HFFc6 (cell line): ENCODE results near the gene TMPRSS9. TPM values are rescaled to one million over a fixed set of nuclear protein-coding genes. Genes with fewer than 3 reads are reported as not detected.

Experiments used
- DNase-seq: peaks from one replicate; pipeline ENCODE4 v3.0.0-alpha.2; 2018
- H3K27ac Mint-ChIP-seq: 2 replicates; pipeline ENCODE4 v1.8.0; 2020; ENCODE audit warnings: mild to moderate bottlenecking, mixed read lengths
- H3K27me3 Mint-ChIP-seq: 2 replicates; pipeline ENCODE4 v1.8.0; 2021; ENCODE audit warnings: mild to moderate bottlenecking, moderate library complexity, mixed read lengths; ENCODE audit not compliant: insufficient read depth
- H3K36me3 Mint-ChIP-seq: 2 replicates; pipeline ENCODE4 v1.8.0; 2021; ENCODE audit warnings: low read depth, mixed read lengths
- H3K4me1 Mint-ChIP-seq: 2 replicates; pipeline ENCODE4 v1.8.0; 2020; ENCODE audit warnings: low read depth, mixed read lengths
- H3K4me3 Mint-ChIP-seq: 2 replicates; pipeline ENCODE4 v1.8.0; 2020; ENCODE audit warnings: mild to moderate bottlenecking, moderate library complexity, mixed read lengths
- H3K9me3 Mint-ChIP-seq: 2 replicates; pipeline ENCODE4 v1.8.0; 2020; ENCODE audit warnings: mild to moderate bottlenecking, mixed read lengths
- long read RNA-seq: library from polyadenylated mRNA; unstranded; transcript quantifications from one replicate; pipeline ENCODE4 v2.0.0, GENCODE V29; 2019
- total RNA-seq, 6 experiments: library from RNA; stranded (reverse); fragmentation: NEBNext Ultra II Directional; extraction: Animal tissue kit (Norgen Biotek cat#: 25700); gene quantifications; 2 replicates in 1 of 6; 3 replicates in 5 of 6; pipeline ENCODE4 v1.2.3, GENCODE V29; 2021
- TF ChIP-seq, protein P1 (sequence below): fragments of 200-600 bp; sonication (generic); IDR thresholded peaks from 2 replicates; pipeline ENCODE4 v1.5.0; 2021; ENCODE audit warnings: antibody characterized with exemption, mild to moderate bottlenecking

The TMPRSS9 gene
- not detected for total RNA-seq
- long read RNA-seq, result 0 reads

DNA sequence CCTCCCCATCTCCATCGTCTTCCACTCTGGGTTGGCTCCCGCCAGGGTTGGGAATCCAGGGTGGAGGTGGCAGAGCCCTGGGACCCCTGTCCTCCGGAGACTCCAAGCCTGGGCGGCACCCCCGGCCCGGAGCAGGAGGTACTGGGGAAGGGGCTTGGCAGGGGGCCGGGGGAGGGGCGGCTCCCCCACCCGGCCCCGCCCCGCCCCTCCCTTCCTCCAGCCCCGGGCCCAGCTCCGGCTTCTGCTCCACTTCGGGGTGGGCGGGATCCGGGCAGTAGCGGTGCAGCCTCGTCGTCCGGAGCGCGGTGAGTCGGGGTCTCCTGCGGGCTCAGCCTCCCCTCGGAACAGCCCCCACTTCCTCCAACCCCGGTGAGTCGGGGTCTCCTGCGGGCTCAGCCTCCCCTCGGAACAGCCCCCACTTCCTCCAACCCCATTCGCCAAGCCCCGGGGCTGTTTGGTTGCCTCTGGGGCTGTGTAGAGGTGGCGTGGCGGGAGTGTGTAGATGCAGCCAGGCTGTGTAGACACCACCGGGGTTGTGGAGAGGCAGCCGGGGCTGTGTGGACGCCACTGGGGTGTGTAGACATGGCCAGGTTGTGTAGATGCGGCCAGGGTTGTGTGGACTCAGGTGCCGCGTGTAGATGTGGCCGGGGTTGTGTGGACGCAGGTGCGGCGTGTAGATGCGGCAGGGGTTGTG is at the start of gene TMPRSS9:
TSS of gene TMPRSS9 (plus strand) at position 274 of the 694 bp plus-strand sequence. CDS start 29,521 bp downstream, outside the sequence.
- H3K9me3 Mint-ChIP-seq, result no peaks in the 10 kb centered on the region
- H3K27ac Mint-ChIP-seq, result no peak within 1 kb of the TSS
- no peak within 1 kb of the TSS for H3K4me3 Mint-ChIP-seq
- no peak for DNase-seq
- H3K27me3 Mint-ChIP-seq, result peaks cover 18% of the 10 kb centered on the region
- TF ChIP-seq, protein P1, sequence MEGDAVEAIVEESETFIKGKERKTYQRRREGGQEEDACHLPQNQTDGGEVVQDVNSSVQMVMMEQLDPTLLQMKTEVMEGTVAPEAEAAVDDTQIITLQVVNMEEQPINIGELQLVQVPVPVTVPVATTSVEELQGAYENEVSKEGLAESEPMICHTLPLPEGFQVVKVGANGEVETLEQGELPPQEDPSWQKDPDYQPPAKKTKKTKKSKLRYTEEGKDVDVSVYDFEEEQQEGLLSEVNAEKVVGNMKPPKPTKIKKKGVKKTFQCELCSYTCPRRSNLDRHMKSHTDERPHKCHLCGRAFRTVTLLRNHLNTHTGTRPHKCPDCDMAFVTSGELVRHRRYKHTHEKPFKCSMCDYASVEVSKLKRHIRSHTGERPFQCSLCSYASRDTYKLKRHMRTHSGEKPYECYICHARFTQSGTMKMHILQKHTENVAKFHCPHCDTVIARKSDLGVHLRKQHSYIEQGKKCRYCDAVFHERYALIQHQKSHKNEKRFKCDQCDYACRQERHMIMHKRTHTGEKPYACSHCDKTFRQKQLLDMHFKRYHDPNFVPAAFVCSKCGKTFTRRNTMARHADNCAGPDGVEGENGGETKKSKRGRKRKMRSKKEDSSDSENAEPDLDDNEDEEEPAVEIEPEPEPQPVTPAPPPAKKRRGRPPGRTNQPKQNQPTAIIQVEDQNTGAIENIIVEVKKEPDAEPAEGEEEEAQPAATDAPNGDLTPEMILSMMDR, result no peak
- no peaks in the 10 kb centered on the region for H3K4me1 Mint-ChIP-seq
- no peaks in the 10 kb centered on the region for H3K36me3 Mint-ChIP-seq

DNA sequence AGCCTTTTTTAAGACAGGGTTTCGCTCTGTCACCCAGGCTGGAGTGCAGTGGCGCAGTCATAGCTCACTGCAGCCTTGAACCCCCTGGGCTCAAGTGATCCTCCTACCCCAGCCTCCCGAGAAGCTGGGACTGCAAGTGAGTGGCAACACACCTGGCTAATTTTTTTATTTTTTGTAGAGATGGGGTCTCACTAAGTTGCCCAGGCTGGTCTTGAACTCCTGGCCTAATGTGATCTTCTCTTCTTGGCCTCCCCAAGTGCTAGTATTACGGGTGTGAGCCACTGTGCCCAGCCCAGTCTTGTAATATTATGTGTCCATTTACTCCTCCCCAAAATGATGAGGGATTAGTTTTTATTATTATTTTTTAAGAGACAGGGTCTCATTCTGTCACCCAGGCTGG is 49.0 kb upstream of the TMPRSS9 start:
- TF ChIP-seq, protein P1, result no peak
- Mint-ChIP-seq H3K9me3 (peaks cover 14% of the 10 kb centered on the region), H3K27me3 (peaks cover 9% of the 10 kb centered on the region), H3K27ac (no peak overlapping the region), H3K4me3 (no peak overlapping the region), H3K36me3 (peaks cover 13% of the 10 kb centered on the region), H3K4me1 (peaks cover 21% of the 10 kb centered on the region)
- DNase-seq, result no peak

DNA sequence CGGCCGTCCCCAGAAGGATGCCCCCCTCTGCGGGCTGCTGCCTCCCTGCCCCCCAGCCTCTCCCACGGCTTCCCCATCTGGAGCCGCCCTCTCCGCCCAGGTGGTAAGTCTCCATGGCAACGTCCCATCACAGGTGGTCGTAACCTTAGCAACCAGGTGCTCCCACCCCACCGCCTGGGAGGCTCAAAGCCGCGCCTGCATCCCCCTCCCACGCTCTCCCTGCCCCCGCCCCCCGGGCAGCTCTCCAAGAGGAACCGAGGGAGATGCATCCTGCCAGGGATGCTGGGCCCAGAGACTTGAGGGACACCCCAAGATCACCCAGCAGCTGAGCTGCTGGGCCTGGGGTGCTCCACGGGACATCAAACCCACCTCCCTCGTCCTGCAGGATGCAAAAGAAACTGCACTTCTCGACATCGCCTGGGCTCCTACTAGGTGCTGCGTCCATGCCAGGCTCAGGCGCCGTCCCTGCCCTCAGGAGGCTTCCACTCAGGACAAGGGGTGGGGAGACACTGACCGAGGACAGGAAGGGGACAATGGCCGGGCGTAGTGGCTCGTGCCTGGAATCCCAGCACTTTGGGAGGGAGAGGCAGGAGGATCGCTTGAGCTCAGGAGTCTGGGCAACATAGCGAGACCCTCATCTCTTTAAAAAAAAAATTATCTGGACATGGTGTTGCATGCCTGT is 47.1 kb upstream of the TMPRSS9 start:
- Mint-ChIP-seq H3K27me3 (peaks cover 5% of the 10 kb centered on the region), H3K27ac (no peak overlapping the region)
- no peak for DNase-seq

DNA sequence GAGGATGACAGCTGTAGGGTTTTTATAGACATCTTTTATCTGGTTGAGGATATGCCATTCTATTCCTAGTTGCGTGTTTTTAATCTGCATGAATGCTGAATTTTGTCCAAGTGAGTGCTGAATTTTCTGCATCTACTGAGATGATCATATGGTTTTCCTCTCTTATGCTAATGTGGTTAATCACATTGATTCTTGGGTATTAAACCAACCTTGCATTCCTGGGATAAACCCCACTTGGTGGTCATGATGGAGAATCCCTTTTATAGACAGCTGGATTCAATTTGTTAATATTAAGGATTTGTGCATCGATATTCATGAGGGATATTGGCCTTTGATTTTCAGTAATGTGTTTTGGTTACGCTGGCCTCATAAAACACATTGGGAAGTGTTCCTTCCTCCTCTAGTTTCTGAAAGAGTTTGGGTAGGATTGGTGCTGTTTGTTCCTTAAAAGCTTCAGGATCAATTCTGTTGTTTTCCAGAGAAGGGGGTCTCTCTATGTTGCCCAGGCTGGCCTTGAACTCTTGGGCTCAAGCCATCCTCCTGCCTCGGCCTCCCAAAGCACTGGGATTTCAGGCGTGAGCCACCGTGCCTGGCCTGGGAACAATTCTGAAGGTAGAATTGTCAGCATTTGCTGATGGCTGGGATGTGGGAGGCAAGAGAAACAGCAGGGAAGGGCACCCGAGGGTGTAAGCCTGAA is 44.8 kb upstream of the TMPRSS9 start:
- no peak for DNase-seq
- H3K36me3 Mint-ChIP-seq, result peaks cover 13% of the 10 kb centered on the region
- peaks cover 14% of the 10 kb centered on the region for H3K9me3 Mint-ChIP-seq
- H3K27ac Mint-ChIP-seq, result no peak overlapping the region
- peaks cover 7% of the 10 kb centered on the region for H3K4me1 Mint-ChIP-seq
- H3K27me3 Mint-ChIP-seq, result no peaks in the 10 kb centered on the region; the same call in 1 of the 2 replicates
- H3K4me3 Mint-ChIP-seq, result peak overlapping the region; percentile 52; the same call in 1 of the 2 replicates
- TF ChIP-seq, protein P1, result no peak

More for the DNA sequence above, 47.1 kb upstream of the TMPRSS9 start:
- TF ChIP-seq, protein P1, result no peak
- peaks cover 14% of the 10 kb centered on the region for H3K9me3 Mint-ChIP-seq
- peaks cover 13% of the 10 kb centered on the region for H3K36me3 Mint-ChIP-seq
- H3K4me3 Mint-ChIP-seq, result no peak overlapping the region
- peaks cover 21% of the 10 kb centered on the region for H3K4me1 Mint-ChIP-seq

DNA sequence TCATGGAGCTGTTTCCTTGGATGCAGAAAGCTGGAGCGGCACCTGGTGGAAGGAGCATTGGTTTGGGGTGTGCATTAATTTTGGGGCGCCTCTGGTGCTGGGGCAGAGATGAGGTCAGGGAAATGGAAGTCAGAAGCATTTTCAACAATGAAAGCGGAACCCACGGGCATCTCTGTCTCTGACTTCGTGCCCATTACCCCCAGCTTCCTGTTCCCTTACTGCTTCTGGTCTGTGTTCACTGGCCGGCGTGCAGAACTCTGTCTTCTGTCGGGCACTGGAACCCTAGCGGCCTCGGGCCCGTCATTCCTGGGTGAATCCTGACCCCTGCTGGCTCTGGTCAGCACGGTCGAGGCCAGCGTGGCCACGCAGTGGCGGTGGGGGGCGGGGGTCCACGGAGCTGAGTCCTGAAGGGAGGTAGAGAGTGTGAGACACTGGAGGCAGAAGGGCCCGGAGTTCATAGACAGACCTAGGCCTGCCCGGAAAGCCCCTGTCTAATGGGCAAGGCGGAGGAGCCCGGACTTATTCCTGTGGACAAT is 44.2 kb upstream of the TMPRSS9 start:
- no peak overlapping the region; the same call in 1 of the 2 replicates for H3K27ac Mint-ChIP-seq
- peaks cover 7% of the 10 kb centered on the region; the same call in 1 of the 2 replicates for H3K4me1 Mint-ChIP-seq
- peak overlapping the region; percentile 52; the same call in 1 of the 2 replicates for H3K4me3 Mint-ChIP-seq
- peak; percentile 39 for DNase-seq
- TF ChIP-seq, protein P1, result peak; percentile 82
- no peaks in the 10 kb centered on the region for H3K27me3 Mint-ChIP-seq
- peaks cover 14% of the 10 kb centered on the region for H3K9me3 Mint-ChIP-seq
- H3K36me3 Mint-ChIP-seq, result peaks cover 13% of the 10 kb centered on the region
